Measurements from ENCODE around the gene STARD3.

- no peak for TF ChIP-seq CTCF (IDR thresholded peaks at IDR 0.05; ENCODE audit: poor library complexity)
- TF ChIP-seq EZH2 (IDR thresholded peaks at IDR 0.05; ENCODE audit: borderline replicate concordance): no peak
These were observed 35.8 kb downstream of the STARD3 start for GRCh38 chr17:39672522-39673334.

All from hepatocyte (in vitro differentiated cells).